H7 (cell line): ENCODE measurements around the gene SLC5A11. TPM values are rescaled to one million over a fixed set of nuclear protein-coding genes. Genes with fewer than 3 reads are reported as not detected.
"Not testable (repeated sequence)": the region's sequence is repeated elsewhere in the genome, so short reads cannot be mapped to it uniquely, and the experiment has no call there.

Experiments
- DNase-seq: peaks from one replicate; pipeline ENCODE4 v3.0.0; 2012
- H3K27me3 ChIP-seq: 2 replicates; pipeline ENCODE4 v1.6.0; 2011; ENCODE audit warnings: mild to moderate bottlenecking, low read length; ENCODE audit not compliant: control insufficient read depth, insufficient read depth
- H3K36me3 ChIP-seq: replicated peaks from 2 replicates; pipeline ENCODE4 v1.5.1; 2011; ENCODE audit warnings: low read length; ENCODE audit not compliant: control insufficient read depth, insufficient read depth
- H3K4me3 ChIP-seq: 2 replicates; pipeline ENCODE4 v1.5.1; 2011; ENCODE audit warnings: low read depth, mild to moderate bottlenecking, control low read depth, low read length, moderate library complexity; ENCODE audit not compliant: insufficient read depth
- total RNA-seq: library from RNA; depleted of rRNA; stranded (reverse); fragments of >200 nt; shearing (Covaris generic); gene quantifications from 2 replicates; pipeline ENCODE4 v1.2.3, GENCODE V29; 2014; rRNA removed

SLC5A11 gene
- total RNA-seq, result not detected in 2 replicates

DNA sequence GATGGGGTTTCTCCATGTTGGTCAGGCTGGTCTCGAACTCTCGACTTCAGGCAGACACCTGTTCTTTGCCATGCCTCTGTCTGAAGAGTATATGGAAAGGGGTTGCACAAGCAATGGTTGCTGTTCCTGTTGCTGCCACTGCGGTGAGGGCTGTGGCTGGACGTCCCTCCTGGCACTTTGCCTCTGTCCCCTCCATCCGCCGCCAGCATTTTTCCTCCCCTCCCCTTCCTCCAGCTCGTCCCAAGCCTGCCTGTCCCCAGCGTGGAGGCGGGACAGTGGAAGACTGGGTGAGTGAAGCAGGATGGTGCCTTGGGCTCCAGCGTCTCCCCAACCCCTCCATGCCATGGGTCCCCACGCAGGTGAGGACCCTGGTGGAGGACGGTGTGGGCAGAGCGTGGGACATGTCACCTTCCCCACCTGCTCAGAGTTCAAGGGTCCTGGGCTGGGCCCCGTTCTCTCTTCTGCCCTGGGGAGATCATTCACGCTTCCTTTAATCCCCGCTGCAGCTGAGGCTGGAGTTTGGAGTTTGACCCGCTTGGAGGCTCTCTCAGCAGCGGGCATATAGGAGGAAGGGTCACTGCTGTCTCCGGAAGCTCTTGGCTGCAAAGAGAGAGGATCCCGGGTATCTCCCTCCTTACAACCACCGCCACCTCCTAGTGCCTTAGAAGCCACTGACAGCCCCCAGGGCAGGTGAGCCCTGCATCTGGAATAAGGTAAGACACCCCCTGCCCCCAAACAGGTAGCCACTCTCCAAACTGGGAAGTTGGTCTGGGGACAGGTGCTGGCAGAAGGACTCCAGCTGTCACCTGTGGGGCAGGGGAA, at the start of gene SLC5A11:
SLC5A11 (plus strand) TSS at position 238 of the 822 bp plus-strand sequence. CDS start 12,681 bp downstream, outside the sequence.
- no peak within 1 kb of the TSS for H3K4me3 ChIP-seq
- H3K36me3 ChIP-seq, result no peaks in the 10 kb centered on the region
- H3K27me3 ChIP-seq, result no peaks in the 10 kb centered on the region
- DNase-seq, result peak; percentile 35

DNA sequence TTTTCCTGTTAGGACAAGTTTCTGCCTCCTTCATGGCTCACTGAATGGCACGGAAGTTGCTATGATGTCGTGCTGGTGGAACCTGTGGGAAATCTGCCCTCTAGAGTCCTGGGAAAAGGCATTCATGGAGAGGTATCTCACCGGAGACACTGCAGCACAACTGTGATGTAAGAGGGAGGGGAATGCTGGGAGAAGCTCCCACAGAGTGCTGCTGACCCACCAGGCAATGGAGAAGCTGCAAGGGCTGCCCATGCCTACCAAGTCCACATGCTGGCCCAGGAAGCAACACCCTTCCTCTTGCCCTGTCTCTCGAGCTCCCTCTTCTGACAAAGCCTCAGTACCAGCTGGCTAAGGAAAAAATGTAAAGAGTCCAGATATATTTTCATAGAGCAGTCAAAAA, 45.2 kb upstream of the SLC5A11 start:
- Histone ChIP-seq H3K27me3 (no peaks in the 10 kb centered on the region), H3K36me3 (peaks cover 75% of the 10 kb centered on the region), H3K4me3 (no peak overlapping the region)
- DNase-seq, result no peak

- DNase-seq, result no peak
- H3K36me3 ChIP-seq, result peaks cover 77% of the 10 kb centered on the region
- H3K4me3 ChIP-seq, result no peak overlapping the region
- H3K27me3 ChIP-seq, result no peaks in the 10 kb centered on the region
These were observed 43.9 kb upstream of the SLC5A11 start for GRCh38 chr16:24801761-24802302.

DNA sequence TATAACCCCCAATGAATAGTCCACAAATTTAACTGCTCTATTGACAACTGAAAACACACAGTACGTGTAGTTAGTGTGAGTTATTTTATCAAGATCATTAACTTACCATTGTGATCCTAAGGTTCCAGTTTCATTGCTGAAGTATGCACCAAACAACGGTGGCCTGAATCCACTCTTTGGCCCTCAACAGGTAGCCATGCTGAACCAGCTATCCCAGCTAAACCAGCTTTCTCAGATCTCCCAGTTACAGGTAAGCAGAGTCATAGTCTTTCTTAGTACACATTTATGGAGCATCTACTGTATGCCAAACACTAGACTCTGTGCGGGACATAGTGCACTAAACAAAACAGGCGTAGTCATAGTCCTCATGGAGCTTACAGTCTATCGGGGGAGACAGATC, 40.3 kb upstream of the SLC5A11 start:
- H3K36me3 ChIP-seq, result peaks cover 79% of the 10 kb centered on the region
- no peak overlapping the region for H3K4me3 ChIP-seq
- H3K27me3 ChIP-seq, result no peaks in the 10 kb centered on the region
- no peak for DNase-seq

- Histone ChIP-seq H3K36me3 (peaks cover 75% of the 10 kb centered on the region), H3K27me3 (no peaks in the 10 kb centered on the region), H3K4me3 (no peak overlapping the region)
- no peak for DNase-seq
These were observed 38.5 kb upstream of the SLC5A11 start for GRCh38 chr16:24807301-24807700.

DNA sequence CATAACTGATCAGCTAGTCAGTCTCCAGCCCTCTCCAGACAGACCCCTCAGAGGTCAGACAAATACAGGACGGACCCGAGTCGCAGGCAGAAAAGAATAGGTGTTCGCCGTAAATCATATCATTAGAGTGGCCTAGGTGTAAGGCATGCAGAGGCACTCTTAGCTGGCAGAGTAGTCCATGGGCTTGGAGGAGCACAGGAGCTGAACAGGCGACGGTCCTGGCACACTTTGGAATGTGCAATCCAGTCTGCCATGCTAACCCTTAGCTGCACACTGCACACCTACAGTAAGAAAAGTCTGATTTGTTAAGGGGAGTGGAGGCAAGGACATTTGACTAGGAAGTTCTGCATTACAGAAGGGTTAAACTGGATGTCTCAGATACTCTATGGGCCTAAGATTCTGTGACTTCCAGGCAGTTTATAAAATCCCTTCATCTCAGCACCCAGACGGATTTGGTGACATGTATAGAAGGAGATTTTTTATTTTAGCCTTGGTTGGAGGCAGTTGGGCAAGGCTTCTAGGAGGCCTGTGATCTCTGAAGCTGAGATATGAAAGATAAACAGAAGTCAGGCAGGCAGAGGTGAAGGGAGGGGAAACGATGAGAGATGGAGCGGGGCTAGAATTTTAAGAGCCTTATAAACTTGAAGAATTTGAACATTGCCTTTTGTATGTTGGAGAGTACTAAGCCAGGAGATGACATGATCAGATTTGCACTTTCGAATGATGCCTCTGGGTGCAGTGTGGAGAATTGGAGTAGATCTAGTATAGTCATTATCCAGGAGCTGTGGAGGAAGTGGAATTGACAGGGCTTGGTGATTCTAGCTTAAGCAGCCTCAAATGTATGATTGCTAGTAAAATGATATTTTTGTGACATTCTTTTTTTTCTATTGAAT, 34.6 kb upstream of the SLC5A11 start:
- no peaks in the 10 kb centered on the region for H3K27me3 ChIP-seq
- no peak for DNase-seq
- H3K4me3 ChIP-seq, result no peak overlapping the region
- peaks cover 67% of the 10 kb centered on the region for H3K36me3 ChIP-seq

DNA sequence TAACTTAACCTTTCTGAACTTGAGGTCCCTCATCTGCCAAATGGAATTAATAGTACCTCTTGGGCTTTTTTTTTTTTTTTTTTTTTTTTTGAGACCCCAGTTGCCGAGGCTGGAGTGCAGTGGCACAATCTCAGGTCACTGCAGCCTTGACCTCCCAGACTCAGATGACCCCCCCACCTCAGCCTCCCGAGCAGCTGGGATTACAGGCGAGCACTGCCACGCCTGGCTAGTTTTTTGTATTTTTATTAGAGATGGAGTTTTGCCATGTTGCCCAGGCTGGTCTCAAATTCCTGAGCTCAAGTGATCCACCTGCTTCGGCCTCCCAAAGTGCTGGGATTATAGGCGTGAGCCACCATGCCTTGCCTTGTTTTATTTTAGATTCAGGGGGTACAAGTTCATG, 33.0 kb upstream of the SLC5A11 start:
- H3K27me3 ChIP-seq, H3K4me3 ChIP-seq, DNase-seq: not testable (repeated sequence)
- H3K36me3 ChIP-seq, result peaks cover 60% of the 10 kb centered on the region

- Histone ChIP-seq H3K27me3 (no peaks in the 10 kb centered on the region), H3K4me3 (no peak overlapping the region), H3K36me3 (peaks cover 60% of the 10 kb centered on the region)
- no peak for DNase-seq
These were observed 30.7 kb upstream of the SLC5A11 start for GRCh38 chr16:24815021-24815420.

DNA sequence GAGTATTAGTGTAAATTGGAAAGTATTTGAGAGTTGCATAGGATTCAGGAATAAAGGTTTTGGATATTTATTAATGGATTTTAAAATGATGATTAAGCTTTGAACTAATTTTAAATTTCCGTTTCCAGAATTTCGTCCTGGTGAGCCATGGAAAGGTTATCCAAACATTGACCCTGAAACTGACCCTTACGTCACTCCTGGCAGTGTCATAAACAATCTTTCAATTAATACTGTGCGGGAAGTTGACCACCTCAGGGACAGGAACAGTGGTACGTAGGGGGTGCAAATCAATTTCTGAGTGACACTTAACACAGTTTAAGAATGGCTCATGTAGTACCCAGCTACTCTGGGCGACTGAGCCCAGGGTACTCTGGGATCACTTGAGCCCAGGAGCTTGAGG, 29.1 kb upstream of the SLC5A11 start:
- no peak overlapping the region for H3K4me3 ChIP-seq
- peaks cover 62% of the 10 kb centered on the region for H3K36me3 ChIP-seq
- H3K27me3 ChIP-seq, result no peaks in the 10 kb centered on the region
- DNase-seq, result no peak

- Histone ChIP-seq H3K27me3 (no peaks in the 10 kb centered on the region), H3K36me3 (peaks cover 71% of the 10 kb centered on the region), H3K4me3 (no peak overlapping the region)
- no peak for DNase-seq
These were observed 26.2 kb upstream of the SLC5A11 start for GRCh38 chr16:24819462-24820040.

DNA sequence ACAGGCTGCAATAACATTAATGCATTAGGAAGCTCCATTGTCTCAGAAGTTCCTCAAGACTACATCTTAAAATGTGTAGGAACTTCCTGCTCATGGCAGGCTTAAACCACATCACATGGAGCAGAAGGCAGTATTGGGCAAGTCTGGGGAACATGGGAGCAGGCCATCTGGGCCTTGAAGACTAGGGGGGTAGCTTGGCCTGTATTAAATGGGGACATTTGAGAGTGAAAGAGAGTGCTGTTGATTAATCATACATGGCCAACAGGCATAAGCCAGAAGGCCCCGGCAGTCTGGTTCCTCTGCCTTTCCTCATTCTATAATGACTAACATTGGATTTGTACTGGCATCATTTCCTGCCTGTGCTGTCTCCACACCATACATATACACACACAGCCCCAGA, 25.2 kb upstream of the SLC5A11 start:
- H3K4me3 ChIP-seq, result no peak overlapping the region
- H3K27me3 ChIP-seq, result no peaks in the 10 kb centered on the region
- no peak for DNase-seq
- peaks cover 63% of the 10 kb centered on the region for H3K36me3 ChIP-seq

DNA sequence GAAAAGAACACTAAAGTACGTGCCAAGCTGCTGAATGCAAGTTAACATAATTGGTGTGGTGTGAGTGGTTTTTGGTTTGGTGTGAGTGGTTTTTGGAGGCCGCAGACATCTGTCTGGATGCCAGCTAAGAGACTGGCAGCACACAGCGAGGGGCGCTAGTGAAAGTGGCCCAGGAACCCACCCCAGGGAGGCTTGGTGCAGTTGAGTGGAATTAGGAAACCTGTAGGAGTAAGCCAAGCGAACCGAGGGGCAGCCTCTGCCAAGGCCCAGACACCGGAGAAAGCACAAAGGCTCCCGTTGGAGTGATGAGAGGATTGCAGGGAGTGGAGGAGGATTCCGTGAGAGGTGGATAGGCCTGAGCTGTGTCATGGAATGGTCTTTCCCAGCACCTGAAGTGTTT, 24.6 kb upstream of the SLC5A11 start:
- DNase-seq, result no peak
- Histone ChIP-seq H3K4me3 (no peak overlapping the region), H3K27me3 (no peaks in the 10 kb centered on the region), H3K36me3 (peaks cover 61% of the 10 kb centered on the region)

GRCh38 chr16:24822542-24822941, 23.2 kb upstream of the SLC5A11 start:
- Histone ChIP-seq H3K4me3 (no peak overlapping the region), H3K27me3 (no peaks in the 10 kb centered on the region), H3K36me3 (peaks cover 55% of the 10 kb centered on the region)
- no peak for DNase-seq

GRCh38 chr16:24822974-24823373, 22.8 kb upstream of the SLC5A11 start:
- H3K27me3 ChIP-seq, result no peaks in the 10 kb centered on the region
- H3K36me3 ChIP-seq, result peaks cover 51% of the 10 kb centered on the region
- no peak for DNase-seq
- no peak overlapping the region for H3K4me3 ChIP-seq
